Gastroesophageal sphincter (tissue), 4 donors: ENCODE measurements around the gene FAM193A. TPM values are rescaled to one million over a fixed set of nuclear protein-coding genes. Genes with fewer than 3 reads are reported as not detected.
"Not testable (repeated sequence)": the region's sequence is repeated elsewhere in the genome, so short reads cannot be mapped to it uniquely, and the experiment has no call there.

ENCODE experiments used
- ATAC-seq: fragments of 150-250 bp; one replicate; pipeline ENCODE4 v1.9.1; 2016; ENCODE audit warnings: mild to moderate bottlenecking, moderate library complexity
- H3K27ac ChIP-seq, 4 donors: fragments of 200-600 bp; sonication (generic) in 3 of 4; 1 replicate in 3 of 4; 2 replicates in 1 of 4; pipeline ENCODE4 v1.5.1; 2016 to 2019
- H3K27me3 ChIP-seq: fragments of 200-600 bp; sonication (generic); one replicate; pipeline ENCODE4 v1.5.1; 2019
- H3K36me3 ChIP-seq, 2 donors: fragments of 200-600 bp; sonication (generic); one replicate each; pipeline ENCODE4 v1.5.1; 2019; ENCODE audit warnings: control low read depth in 1 of 2
- H3K4me1 ChIP-seq, 3 donors: fragments of 200-600 bp; sonication (generic); 1 replicate in 2 of 3; 2 replicates in 1 of 3; pipeline ENCODE4 v1.5.1; 2016 to 2019; ENCODE audit warnings: control low read depth in 2 of 3
- H3K4me3 ChIP-seq, 2 donors: fragments of 200-600 bp; sonication (generic); one replicate each; pipeline ENCODE4 v1.5.1; 2019; ENCODE audit warnings: mild to moderate bottlenecking in 1 of 2, moderate library complexity in 1 of 2
- H3K9me3 ChIP-seq, 3 donors: fragments of 200-600 bp; sonication (generic); one replicate each; pipeline ENCODE4 v1.5.1; 2017 to 2019; ENCODE audit warnings: control low read depth in 2 of 3
- EP300 ChIP-seq: sonication (generic); formaldehyde crosslinking; IDR thresholded peaks from one replicate; pipeline ENCODE4 v1.6.1; 2017; ENCODE audit warnings: antibody characterized with exemption, mild to moderate bottlenecking
- POLR2A ChIP-seq, 2 donors: fragments of 450-650 bp; IDR thresholded peaks; one replicate each; pipeline ENCODE4 v1.6.1; 2017; ENCODE audit warnings: antibody characterized with exemption in 2 of 2, mild to moderate bottlenecking in 2 of 2, moderate library complexity in 1 of 2
- POLR2AphosphoS5 ChIP-seq: sonication (generic); formaldehyde crosslinking; IDR thresholded peaks from one replicate; pipeline ENCODE4 v1.6.1; 2017; ENCODE audit warnings: antibody characterized with exemption
- WGBS, 2 donors: methylation state at CpG; one replicate each; pipeline ENCODE4 v1.1.5; 2018; ENCODE audit warnings: low coverage in 1 of 2; 5-methylcytosine and 5-hydroxymethylcytosine counted together
- total RNA-seq, 4 donors: library from RNA; depleted of rRNA; stranded (reverse); fragments of >200 nt; gene quantifications; one replicate each; pipeline ENCODE4 v1.1.0, GENCODE V29; 2016
- TF ChIP-seq, protein P1 (sequence below), 4 experiments: fragments of 200-600 bp in 2 of 4; fragments of 450-650 bp in 2 of 4; sonication (generic) in 1 of 4; IDR thresholded peaks; one replicate each; pipeline ENCODE4 v1.5.1; 2017 to 2019; ENCODE audit warnings: antibody characterized with exemption in 4 of 4, mild to moderate bottlenecking in 2 of 4, moderate library complexity in 2 of 4

Gene FAM193A
- total RNA-seq, 4 donors from 2014 or later, result 24.5 to 35.6 (median 30.2) TPM

DNA sequence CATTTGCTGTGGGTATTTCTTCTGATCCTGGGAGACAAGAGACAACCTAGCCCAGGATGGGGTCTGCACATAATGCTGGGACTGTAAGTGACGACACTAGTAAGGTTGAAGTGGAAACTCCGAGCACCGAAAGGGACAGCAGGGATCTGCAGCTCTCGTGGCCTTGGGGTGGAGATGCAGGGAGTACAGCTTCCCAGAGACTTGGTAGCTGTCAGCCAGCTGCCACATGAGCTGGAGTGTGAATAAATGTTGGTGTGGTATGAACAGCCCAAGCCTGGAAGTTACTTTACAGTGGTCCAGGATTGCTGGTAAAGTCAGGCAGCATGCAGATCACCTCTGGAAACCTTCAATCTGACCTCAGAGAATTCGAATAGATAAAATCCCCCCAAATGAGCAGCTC, 97.6 kb downstream of the FAM193A start:
- Histone ChIP-seq H3K27me3 (no peaks in the 10 kb centered on the region), H3K4me1 (no peaks in the 10 kb centered on the region), H3K4me3 (no peak overlapping the region), H3K27ac (no peak overlapping the region), H3K36me3 (peaks cover 0 to 85% of the 10 kb centered on the region in 2 donors), H3K9me3 (no peaks in the 10 kb centered on the region)
- no peak for TF ChIP-seq EP300
- TF ChIP-seq POLR2AphosphoS5, result no peak
- ATAC-seq, result no peak
- 78 to 94% methylated on average over 5 of the region's 5 CpGs for WGBS, 2 donors

DNA sequence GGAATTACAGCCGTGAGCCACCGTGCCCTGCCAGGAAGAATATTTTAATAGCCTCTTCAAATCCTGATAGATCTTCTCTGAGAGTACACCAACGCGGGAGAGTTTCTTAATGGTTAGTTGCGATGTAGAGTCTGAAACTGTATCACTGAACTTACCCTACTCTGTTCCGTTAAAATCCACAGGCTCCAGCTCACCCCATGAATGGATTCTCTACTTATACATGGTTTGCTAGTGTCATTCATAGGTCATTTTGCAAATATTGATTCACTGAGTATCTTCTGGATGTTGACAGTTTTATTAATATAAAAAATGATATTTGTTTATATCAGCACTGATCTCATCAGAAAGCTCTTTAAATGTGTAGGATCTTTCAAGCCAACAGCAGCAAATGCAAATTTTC, 99.9 kb downstream of the FAM193A start:
- H3K36me3 ChIP-seq, result peaks cover 0 to 88% of the 10 kb centered on the region in 2 donors

DNA sequence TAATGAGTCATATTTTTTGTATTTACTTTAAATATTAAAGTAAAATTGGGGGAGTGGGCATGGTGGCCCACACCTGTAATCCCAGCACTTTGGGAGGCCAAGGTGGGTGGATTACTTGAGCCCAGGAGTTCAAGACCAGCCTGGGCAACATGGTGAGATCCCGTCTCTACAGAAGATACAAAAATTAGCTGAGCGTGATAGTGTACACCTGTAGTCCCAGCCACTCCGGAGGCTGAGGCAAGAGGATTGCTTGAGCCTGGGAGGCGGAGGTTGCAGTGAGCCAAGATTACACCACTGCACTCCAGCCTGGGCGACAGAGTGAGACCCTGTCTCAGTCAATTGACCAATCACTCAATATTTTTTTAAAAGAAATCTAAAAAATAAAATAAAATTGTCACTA, 100.5 kb downstream of the FAM193A start:
- ATAC-seq, H3K9me3 ChIP-seq, H3K27me3 ChIP-seq, H3K27ac ChIP-seq, H3K4me3 ChIP-seq, H3K4me1 ChIP-seq: not testable (repeated sequence)
- 94 to 95% methylated on average over 2 to 5 of the region's 5 CpGs for WGBS, 2 donors
- peaks cover 0 to 88% of the 10 kb centered on the region in 2 donors for H3K36me3 ChIP-seq

More for the DNA sequence above, 99.9 kb downstream of the FAM193A start:
- Histone ChIP-seq H3K27me3 (no peaks in the 10 kb centered on the region), H3K4me1 (no peaks in the 10 kb centered on the region), H3K4me3 (no peak overlapping the region), H3K27ac (no peak overlapping the region), H3K9me3 (no peaks in the 10 kb centered on the region)
- no peak for TF ChIP-seq POLR2A (IDR thresholded peaks at IDR 0.05)
- TF ChIP-seq EP300, result no peak
- TF ChIP-seq POLR2AphosphoS5, result no peak
- TF ChIP-seq, protein P1, sequence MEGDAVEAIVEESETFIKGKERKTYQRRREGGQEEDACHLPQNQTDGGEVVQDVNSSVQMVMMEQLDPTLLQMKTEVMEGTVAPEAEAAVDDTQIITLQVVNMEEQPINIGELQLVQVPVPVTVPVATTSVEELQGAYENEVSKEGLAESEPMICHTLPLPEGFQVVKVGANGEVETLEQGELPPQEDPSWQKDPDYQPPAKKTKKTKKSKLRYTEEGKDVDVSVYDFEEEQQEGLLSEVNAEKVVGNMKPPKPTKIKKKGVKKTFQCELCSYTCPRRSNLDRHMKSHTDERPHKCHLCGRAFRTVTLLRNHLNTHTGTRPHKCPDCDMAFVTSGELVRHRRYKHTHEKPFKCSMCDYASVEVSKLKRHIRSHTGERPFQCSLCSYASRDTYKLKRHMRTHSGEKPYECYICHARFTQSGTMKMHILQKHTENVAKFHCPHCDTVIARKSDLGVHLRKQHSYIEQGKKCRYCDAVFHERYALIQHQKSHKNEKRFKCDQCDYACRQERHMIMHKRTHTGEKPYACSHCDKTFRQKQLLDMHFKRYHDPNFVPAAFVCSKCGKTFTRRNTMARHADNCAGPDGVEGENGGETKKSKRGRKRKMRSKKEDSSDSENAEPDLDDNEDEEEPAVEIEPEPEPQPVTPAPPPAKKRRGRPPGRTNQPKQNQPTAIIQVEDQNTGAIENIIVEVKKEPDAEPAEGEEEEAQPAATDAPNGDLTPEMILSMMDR (IDR thresholded peaks at IDR 0.05), result no peak
- WGBS, 2 donors, result 85 to 93% methylated on average over 5 to 6 of the region's 6 CpGs
- ATAC-seq, result no peak

DNA sequence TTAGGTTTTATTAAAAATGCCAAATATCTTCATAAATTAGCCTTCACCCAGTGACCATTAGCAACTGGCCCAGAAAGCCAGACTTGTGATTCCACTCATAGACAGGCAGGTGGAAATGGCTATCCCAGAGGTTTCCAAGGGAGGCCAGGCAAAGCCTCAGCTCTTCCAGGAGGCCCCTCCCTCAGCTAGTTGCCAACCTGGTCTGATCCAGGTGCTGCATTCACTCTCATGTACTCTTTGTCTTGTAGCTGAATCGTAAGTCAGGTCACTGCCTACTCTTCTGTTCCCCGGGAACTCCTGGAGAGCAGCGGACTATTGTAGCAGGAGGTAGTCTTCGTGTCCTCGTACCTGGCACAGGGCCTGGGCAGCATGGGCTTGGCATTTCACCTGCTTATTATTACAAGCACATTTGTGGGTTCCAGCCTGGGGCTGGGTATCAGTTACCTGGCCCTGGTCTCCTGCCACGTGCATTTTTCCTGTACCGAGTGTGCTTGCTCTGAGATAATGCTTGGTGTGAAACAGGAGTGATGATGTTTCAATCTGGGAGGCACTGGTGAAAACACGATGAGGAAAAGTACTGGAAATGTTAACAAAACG, 101.6 kb downstream of the FAM193A start:
- no peak for ATAC-seq
- no peak overlapping the region for H3K4me3 ChIP-seq

DNA sequence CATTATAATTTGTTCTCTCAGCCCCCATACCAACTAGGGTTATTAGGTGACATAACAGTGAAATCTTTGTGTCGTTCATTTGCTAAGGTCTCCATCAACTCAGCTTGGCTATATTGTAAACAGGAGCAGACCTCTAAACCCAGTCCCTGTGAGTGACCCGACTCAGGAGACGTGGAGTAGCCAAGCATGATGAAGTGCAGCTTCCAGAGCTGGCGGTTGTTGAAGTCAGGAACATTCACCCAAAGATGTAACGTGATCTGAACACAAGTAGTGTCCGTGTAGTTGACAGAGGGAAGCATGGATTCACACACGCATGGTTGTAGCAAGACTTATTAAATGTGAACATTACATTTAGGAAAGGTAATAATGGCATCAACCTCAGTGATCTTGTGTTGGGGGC, 102.3 kb downstream of the FAM193A start:
- TF ChIP-seq, protein P1 (IDR thresholded peaks at IDR 0.05), result no peak
- TF ChIP-seq POLR2A (IDR thresholded peaks at IDR 0.05) (no peak), POLR2AphosphoS5 (no peak), EP300 (no peak)
- no peaks in the 10 kb centered on the region for H3K4me1 ChIP-seq
- H3K27ac ChIP-seq, result no peak overlapping the region
- ATAC-seq, result no peak
- peaks cover 0 to 86% of the 10 kb centered on the region in 2 donors for H3K36me3 ChIP-seq
- no peaks in the 10 kb centered on the region for H3K27me3 ChIP-seq
- WGBS, 2 donors, result 81 to 82% methylated on average over 4 to 7 of the region's 7 CpGs
- H3K4me3 ChIP-seq, result no peak overlapping the region
- no peaks in the 10 kb centered on the region for H3K9me3 ChIP-seq

More for the DNA sequence above, 101.6 kb downstream of the FAM193A start:
- Histone ChIP-seq H3K27ac (no peak overlapping the region), H3K9me3 (no peaks in the 10 kb centered on the region), H3K4me1 (no peaks in the 10 kb centered on the region), H3K36me3 (peaks cover 0 to 88% of the 10 kb centered on the region in 2 donors), H3K27me3 (no peaks in the 10 kb centered on the region)
- 83 to 86% methylated on average over 5 to 6 of the region's 9 CpGs for WGBS, 2 donors
- TF ChIP-seq POLR2A (IDR thresholded peaks at IDR 0.05) (no peak), POLR2AphosphoS5 (no peak), EP300 (no peak)
- TF ChIP-seq, protein P1 (IDR thresholded peaks at IDR 0.05), result no peak

DNA sequence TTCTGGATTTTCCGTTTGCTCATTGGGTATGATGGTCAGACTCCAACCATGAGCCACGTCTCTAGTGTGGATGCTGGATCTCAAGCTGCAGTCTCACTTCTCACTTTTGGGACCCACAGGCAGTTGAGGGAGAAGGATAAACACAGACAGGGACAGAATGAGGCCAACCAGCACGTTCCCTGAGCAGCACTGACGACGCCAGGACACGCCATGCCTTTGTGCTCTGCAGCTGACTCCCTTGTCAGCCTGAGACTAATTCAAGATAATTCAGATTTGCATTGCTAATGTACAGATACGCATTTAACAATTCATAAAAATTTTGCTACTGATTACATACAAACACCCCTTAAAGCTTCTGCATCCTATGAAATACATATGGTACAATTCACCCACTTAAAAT, 106.5 kb downstream of the FAM193A start:
- Histone ChIP-seq H3K27ac (no peak overlapping the region), H3K4me3 (no peak overlapping the region), H3K36me3 (peaks cover 0 to 94% of the 10 kb centered on the region in 2 donors), H3K4me1 (no peaks in the 10 kb centered on the region), H3K9me3 (no peaks in the 10 kb centered on the region), H3K27me3 (no peaks in the 10 kb centered on the region)
- 90 to 93% methylated on average over 4 to 6 of the region's 7 CpGs for WGBS, 2 donors
- TF ChIP-seq EP300 (no peak), POLR2AphosphoS5 (no peak), POLR2A (IDR thresholded peaks at IDR 0.05) (no peak)
- TF ChIP-seq, protein P1 (IDR thresholded peaks at IDR 0.05), result no peak
- no peak for ATAC-seq
